ENCODE results near the gene FCHSD1.
"Not testable (repeated sequence)": the region's sequence is repeated elsewhere in the genome, so short reads cannot be mapped to it uniquely, and the experiment has no call there.

Gene FCHSD1

DNA sequence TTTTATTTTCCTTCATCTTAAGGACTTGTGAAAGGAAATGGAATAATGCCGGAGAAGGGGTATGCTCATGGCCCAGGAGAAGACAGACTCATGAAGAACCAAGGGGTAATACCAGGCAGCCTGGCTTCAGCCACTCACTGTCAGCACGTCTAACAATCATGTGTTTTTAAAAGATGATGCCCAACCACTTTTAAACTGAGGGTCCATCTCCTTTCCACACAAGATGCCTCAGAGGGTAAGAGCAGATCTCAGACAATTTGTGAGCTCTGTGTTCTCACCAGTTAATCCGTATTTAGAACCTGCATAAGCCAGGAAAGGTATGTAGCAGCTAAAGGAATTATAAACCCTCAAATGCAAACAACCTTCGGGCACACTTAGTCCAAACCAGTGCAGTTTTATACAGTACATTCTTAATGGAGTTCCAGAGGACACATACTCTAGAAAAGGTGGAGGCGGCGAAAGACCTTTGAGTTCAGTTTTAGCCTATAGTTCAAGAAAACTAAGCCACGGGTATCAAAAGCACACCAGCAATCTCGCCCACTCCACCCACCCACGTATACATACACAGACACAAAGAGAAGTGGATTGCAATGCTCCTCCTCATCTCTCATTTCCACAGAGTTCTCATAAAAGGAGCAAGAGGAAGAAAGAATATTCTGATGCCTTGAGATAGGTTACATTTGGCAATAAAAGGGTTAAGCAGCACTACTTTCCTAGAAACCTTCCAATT is 35.1 kb downstream of the FCHSD1 start:
- no peak for DNase-seq

DNA sequence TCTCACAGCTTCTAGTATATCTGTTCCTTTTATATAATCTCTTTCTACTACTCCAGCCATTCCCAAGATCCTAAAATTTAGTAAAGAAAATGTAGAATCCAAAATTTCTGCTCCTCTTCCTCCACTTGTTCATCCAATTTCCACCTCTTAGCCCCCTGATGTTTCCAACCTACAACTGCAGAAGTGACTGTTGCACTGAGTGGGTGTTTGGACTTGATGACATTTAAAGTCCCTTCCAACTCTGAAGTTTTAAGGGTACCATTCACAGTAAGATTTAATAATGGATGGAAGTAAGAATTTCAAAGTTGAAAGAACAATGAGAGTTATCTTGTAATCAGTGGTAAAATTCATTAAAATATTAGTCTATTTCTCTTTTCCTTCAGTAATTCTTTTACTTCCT is 37.9 kb downstream of the FCHSD1 start:
- no peak for DNase-seq

- no peak for DNase-seq
Measured at GRCh38 chr5:141611289-141611688, 39.9 kb downstream of the FCHSD1 start.

DNA sequence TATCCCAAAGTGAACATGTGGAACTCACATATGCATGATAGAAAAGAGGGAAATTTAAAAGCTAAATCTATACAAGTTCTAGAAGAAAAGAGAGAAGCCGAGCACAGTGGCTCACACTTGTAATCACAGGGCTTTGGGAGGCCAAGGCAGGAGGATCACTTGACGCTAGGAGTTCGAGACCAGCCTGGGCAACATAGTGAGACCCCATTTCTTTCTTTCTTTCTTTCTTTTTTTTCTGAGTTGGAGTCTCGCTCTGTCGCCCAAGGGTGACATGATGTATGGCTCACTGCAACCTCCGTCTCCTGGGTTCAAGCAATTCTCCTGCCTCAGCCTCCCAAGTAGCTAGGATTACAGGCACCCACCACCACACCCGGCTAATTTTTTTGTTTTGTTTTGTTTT is 41.3 kb downstream of the FCHSD1 start:
- DNase-seq = not testable (repeated sequence)

GRCh38 chr5:141609044-141609443 is 42.2 kb downstream of the FCHSD1 start:
- no peak for DNase-seq

DNA sequence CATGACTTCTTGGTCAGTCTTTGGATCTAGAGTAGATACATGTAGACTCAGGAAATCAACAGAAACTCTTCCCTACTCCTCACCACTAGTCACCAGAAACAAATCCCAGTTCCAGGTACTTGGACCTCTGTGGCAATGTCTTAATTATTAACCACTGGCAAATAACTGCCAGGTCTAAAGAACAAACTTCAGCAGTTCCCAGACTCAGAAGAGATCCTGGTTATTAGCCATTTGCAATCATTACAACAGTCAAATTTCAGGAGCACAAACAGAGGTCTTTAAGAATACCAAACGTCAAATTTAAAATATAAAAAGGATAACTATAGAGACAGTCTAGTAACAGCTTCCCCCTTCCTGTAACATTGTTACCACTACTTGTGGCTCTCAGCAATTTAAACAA is 42.7 kb downstream of the FCHSD1 start:
- no peak for DNase-seq

GRCh38 chr5:141608046-141608445 is 43.2 kb downstream of the FCHSD1 start:
- DNase-seq = no peak

DNA sequence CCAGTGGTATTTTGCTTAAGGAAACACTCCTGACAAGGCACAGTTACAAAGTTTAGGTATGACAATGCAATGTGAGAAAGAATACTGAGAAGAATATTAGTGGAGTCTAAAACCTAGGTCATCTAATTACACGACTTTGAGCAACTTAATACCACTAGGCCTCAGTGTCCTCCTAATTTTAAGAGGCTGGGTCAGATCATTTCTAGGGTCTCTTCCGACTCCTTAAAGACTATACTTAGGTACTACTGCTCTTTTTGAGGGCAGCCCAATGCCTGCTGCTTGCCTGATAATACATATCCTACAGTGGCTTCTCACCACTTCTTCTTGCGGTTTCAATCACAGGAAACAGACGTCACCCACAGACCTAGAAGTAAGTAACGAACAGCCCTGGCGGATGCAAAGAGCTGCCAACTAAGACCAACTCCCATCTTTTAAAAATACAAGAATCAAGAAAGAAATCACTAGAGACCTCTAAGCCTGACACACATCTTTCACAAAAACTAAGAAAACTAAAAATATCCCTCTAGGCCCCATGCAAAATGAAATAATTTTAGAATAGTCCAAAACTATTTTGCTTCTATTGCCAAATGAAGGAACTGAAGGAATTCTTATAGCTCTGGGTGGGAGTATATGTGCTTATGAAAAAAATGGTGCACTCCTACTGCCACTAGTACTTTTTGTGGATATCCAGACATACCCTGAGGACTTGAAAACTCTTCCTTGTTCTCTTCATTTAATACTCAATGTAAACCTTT is 45.5 kb downstream of the FCHSD1 start:
- peak; percentile 88 for DNase-seq

- peak; percentile 46 for DNase-seq
Measured at GRCh38 chr5:141603923-141604717, 47.1 kb downstream of the FCHSD1 start.

GRCh38 chr5:141602606-141603005 is 48.6 kb downstream of the FCHSD1 start:
- DNase-seq = no peak

- no peak for DNase-seq
Measured at GRCh38 chr5:141598391-141599345, 52.5 kb downstream of the FCHSD1 start.

DNA sequence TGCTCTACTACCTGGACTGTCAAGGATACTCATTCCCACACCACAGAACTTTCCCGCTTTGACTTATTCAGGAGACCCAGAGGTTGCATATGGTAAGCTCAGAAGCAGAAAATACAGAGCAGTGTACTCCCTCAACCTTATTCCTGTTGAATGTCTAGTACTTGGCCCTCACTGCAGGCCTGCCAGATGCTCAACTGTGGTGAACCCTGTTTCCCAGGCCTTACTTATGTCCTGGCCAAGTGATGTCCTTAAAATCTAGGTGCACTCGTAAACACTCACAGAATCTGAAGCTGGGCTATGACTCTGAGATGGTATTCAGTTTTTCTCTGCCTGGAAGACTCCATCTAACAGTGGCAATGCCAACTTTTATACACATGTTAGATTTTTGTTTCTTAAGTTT is 53.4 kb downstream of the FCHSD1 start:
- DNase-seq = no peak

DNA sequence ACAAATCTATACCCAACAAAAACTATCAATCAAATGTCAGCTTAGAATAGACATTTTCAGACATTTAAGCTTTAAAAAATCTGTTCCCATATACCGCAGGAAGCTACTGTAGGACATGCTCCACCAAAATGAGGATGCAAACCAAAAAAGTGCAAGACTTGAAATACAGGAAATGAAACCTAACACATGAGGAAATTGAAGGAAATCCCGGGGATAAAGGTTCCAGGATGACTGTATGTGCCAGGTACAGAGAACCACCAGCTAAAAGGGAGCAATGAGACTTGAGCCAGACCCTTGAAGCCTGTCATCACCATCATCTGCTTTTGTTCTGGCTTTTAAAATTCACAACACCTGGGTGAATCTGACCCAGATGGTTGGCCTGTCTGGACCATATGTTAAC is 53.8 kb downstream of the FCHSD1 start:
- DNase-seq = no peak

DNA sequence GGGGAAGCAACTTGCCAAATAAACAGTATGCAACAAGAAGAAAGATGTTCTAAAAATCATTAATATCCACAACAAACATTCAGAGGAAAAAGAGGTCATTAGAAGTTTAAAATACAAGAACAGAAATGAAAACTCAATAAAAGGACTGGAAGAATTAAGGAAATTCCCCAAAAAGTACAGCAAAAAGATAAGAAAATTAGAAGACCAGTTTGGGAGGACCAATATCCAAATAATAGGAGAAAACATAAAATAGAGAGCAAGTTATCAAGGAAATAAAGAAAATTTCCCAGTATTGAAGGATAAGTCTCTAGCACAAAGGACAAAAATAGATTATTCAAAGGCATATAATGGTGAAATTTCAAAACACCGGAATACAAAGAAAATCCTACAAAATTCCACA is 54.4 kb downstream of the FCHSD1 start:
- DNase-seq = no peak

GRCh38 chr5:141590127-141590526 is 61.1 kb downstream of the FCHSD1 start:
- no peak for DNase-seq

Measured in CD4-positive, alpha-beta T cell treated with Interleukin-10 for 1 hour (primary cell).